ENCODE results near the gene C19orf73.
"Not testable (repeated sequence)": the region's sequence is repeated elsewhere in the genome, so short reads cannot be mapped to it uniquely, and the experiment has no call there.

The C19orf73 gene

DNA sequence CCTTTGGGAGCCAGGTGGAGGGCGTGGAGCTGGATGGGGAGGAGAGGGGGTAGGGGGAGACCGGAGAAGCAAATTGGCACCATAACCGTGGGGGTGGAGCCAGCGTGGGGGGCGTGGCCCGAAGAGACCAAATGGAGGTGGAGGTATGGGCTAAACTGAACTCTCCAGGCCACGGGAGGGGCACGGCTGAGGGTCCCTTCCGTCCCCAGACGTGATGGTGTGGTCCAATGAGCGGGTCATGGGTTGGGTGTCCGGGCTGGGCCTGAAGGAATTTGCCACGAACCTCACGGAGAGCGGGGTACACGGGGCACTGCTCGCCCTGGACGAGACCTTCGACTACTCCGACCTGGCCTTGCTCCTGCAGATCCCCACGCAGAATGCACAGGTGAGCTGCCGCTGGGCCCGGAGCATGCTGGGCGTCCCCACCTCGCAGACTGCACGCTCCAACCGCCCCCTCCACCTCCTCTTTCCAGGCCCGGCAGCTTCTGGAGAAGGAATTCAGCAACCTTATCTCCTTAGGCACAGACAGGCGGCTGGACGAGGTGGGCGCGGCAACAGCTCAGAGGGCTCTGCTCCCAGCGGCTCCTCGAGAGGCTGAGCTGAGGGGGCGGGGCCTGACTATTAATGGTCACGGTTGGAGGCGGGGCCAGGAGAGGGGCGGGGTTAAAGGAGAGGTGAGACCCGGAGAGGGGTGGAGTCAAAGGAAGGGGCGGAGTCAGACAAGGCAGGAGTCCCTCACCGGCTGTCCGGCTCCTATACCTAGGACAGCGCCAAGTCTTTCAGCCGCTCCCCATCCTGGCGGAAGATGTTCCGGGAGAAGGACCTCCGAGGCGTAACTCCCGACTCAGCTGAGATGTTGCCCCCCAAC, 30.1 kb upstream of the C19orf73 start:
- peak; percentile 80 for DNase-seq

DNA sequence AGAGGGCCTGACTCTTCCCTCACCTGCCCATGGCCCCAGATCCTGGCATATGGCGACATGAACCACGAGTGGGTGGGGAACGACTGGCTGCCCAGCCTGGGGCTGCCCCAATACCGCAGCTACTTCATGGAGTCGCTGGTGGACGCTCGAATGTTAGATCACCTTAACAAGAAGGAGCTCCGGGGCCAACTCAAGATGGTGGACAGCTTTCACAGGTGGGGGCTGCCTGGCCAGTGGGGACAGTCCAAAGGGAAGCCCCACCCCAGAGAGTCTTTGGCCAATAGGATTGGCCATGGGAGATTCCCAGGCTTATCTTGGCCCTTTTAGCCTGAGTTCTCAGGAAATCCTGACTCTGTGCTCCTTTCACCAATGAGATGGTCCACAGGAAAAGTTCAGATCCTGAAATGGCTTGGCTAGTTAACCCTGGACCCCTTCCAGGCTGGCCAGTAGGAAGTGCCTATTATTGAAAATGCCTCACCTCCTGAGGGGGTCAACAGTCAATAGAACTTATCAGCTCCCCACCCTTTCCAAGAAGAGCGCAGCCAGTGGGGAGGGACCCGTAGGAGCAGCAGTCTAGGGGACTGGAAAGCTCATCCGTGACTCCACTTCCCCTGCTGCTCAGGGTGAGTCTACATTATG, 29.2 kb upstream of the C19orf73 start:
- no peak for DNase-seq

- DNase-seq: peak; percentile 39
Measured at GRCh38 chr19:49146408-49146770, 27.4 kb upstream of the C19orf73 start.

DNA sequence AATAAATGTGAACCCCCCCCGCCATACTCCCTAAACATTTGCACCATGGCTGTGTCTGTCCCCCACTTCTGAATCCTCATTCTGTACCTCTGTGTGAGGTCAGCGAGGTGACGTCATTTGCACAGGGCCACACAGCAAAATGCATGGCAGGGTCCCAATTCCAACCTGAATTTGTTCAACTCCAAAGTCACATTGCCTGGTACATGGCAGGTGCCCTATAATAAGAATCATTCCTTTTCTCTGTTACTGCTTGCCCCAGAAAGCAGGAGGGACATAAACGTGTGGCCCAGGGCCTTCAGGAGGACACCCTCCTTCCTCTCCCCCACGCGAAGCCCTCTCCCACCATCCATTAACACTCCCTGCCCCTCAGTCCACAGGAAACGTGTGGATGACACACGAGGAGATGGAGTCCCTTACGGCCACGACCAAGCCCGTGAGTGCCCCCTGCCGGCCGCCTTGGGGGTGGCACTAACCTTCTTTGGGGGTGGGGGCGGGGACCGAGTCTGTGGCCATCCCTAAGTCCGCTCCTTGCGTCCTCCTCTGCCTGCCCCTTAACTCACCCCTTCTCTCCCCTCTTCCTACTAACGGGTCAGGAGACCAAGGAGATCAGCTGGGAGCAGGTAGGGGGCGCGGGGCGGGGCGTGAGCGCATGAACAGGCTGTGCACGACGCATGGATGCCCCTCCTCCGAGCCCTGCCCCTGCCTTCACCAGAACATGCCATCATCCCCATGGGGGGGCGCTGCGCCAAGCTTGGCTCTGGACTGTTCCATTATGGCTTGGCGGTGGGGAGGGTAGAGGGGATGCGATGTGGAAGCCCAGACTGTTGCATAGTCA, 26.8 kb upstream of the C19orf73 start:
- DNase-seq: peak; percentile 86

GRCh38 chr19:49142866-49143335, 24.0 kb upstream of the C19orf73 start:
- peak; percentile 89 for DNase-seq

DNA sequence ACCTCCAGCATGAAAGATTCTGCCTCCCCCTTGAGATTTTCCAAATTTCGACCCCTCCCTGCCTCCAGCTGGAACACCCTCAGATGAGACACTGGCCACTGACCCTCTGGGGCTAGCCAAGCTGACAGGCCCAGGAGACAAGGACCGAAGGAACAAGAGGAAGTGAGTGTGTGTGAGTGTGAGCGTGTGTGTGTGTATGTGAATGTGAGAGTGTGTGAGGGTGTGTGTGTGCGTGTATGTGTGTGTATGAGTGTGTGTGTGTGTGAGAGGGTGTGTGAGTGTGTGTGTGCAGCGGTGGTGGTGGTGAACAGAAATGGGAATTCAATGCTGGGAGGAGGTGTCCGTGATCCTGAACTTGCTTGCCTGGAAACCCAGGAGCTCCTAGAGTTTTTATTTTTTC, 22.4 kb upstream of the C19orf73 start:
- no peak for DNase-seq

GRCh38 chr19:49140951-49141350, 22.0 kb upstream of the C19orf73 start:
- no peak for DNase-seq

DNA sequence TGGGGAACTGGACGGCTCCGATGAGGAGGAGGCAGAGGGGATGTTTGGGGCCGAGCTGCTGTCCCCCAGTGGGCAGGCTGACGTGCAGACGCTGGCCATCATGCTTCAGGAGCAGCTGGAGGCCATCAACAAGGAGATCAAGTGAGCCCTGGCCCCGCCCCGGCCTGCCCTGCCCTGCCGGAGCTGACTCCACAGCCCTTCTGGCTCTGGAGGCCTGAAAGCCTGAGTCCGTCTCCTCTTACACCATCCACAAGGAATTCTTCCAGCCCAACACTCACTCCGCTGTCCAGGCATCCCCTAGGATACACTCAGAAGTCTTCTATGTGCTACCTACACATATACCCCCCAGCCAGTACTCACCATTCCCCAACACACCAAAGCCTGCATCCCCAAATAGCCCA, 17.8 kb upstream of the C19orf73 start:
- DNase-seq: no peak

DNA sequence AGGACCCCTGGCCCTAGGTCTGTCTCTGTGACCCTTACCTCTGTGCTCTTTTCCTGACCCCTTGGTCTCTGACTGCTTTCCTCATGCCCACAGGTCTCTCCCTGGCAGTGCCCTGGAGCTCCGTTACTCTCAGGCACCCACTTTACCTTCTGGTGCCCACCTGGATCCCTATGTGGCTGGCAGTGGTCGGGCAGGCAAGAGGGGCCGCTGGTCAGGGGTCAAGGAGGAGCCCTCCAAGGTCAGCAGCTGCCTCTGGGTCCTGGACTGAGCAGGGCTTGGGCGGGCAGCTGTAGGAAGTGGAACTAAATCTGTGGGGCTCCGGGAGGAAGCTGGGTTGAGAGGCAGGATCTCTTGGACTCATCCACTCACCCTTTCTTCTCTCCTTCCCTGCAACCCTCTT, 16.7 kb upstream of the C19orf73 start:
- no peak for DNase-seq

DNA sequence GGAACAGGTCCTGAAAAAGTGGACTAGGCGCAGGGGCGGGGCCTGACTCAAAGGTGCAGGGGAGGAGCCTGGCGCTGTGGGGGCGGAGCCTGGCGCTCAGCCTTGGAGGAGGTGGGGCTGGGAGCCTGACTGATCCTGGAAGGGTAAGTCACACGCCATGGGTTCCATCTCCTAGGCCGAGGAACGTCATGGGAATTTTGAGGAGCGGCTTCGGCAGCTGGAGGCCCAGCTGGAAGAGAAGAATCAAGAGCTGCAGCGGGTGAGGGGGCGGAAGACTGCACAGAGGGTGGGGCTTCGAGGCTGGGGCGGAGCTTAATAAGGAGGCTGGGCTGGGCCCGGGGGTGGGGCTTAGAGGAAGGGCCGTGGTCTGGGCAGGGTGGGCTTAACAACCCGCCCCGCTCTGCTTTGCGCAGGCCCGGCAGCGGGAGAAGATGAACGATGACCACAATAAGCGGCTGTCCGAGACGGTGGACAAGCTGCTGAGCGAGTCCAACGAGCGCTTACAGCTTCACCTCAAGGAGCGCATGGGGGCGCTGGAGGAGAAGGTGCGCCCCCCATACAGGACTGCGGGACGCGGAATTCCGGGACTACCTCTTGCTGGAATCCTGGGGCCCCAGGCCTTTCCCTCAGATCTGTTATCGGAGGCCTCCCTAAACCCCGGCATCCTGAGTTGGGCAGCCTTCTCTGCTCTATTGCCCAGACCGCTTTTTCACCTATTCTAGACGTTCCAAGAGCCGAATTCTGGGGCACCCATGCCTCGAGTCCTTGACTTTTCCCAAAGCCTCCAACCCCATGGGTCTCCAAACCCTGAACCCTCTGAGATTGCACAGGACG, 14.9 kb upstream of the C19orf73 start:
- no peak for DNase-seq

DNA sequence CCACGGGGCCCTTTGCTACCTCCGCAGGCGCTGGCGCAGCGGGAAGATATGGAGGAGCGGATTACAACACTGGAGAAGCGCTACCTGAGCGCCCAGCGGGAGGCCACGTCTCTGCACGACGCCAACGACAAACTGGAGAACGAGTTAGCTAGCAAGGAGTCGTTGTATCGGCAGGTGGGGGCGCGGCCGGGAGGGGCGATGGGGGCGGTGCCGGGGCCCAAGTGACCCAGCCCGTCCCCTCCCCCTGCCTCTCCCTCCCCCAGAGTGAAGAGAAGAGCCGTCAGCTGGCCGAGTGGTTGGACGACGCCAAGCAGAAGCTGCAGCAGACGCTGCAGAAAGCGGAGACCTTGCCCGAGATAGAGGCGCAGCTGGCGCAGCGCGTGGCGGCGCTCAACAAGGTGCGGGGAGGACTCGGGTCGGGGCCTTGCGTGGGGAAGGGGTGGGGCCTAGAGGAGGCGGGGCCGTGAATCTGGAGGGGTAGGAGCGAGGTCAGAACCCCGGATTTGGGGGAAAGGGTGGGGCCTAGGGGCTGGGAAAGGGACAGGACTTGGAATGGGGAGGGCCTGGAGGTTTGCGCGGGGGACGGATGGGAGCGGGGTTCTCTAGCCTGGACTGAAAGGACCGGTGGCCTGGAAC, 14.1 kb upstream of the C19orf73 start:
- no peak for DNase-seq

DNA sequence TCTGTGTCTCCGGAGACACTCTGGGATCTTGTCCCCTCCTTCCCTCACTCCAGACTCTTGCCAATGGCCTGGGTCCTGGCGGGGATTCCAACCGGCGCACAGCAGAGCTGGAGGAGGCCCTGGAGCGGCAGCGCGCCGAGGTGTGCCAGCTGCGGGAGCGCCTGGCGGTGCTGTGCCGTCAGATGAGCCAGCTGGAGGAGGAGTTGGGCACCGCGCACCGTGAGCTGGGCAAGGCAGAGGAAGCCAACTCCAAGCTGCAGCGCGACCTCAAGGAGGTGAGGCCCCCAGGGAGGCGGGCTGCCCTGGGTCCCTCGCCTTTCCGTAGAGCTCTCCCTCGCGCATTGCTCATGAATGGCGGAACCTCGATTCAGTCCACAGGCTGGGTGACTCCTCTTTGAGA, 11.4 kb upstream of the C19orf73 start:
- peak; percentile 9 for DNase-seq

DNA sequence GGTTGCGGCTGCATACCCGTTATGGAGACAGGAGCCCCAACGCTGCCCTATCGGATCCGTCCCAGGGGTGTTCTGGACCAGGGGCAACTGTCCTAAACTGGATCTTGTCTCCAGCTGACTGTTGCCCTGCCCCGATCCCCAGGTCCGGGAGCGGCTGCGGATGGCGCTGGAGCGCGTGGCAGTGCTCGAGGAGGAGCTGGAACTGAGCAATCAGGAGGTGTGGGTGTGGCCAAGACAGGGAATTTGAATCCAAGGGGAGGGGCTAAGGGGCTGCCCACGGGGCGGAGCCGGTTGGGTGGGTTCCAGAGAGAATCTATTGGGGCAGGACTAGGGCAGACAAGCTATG, 10.3 kb upstream of the C19orf73 start:
- no peak for DNase-seq

DNA sequence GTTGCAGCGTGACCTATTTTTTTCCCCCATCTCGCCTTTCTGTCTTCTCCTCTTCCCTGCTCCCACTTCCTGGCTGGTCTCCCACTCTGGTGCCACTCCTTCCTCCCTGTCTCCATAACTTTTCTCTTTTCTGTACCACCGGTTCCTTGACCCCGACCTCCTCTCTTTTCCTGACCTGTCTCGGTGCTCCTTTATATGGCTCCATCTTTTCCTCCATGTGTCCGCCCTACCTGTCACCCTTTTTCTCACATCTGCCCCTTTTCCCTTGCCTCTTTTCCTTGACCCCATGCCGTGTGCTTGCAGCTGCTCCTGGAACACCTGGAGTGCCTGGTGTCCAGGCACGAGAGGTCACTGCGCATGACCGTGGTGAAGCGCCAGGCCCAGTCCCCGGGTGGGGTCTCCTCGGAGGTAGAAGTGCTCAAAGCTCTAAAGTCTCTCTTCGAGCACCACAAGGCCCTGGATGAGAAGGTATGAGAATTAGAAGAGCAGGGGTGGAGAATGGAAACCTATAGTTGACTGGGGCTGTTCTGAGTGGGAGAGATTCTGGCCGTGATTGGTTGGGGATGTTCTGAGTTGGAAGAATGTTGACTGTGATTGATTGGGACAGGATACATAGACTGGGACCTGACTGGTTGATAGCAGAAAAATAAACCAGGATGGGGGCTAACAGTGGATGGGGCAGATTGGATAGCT, 9.7 kb upstream of the C19orf73 start:
- DNase-seq: no peak

DNA sequence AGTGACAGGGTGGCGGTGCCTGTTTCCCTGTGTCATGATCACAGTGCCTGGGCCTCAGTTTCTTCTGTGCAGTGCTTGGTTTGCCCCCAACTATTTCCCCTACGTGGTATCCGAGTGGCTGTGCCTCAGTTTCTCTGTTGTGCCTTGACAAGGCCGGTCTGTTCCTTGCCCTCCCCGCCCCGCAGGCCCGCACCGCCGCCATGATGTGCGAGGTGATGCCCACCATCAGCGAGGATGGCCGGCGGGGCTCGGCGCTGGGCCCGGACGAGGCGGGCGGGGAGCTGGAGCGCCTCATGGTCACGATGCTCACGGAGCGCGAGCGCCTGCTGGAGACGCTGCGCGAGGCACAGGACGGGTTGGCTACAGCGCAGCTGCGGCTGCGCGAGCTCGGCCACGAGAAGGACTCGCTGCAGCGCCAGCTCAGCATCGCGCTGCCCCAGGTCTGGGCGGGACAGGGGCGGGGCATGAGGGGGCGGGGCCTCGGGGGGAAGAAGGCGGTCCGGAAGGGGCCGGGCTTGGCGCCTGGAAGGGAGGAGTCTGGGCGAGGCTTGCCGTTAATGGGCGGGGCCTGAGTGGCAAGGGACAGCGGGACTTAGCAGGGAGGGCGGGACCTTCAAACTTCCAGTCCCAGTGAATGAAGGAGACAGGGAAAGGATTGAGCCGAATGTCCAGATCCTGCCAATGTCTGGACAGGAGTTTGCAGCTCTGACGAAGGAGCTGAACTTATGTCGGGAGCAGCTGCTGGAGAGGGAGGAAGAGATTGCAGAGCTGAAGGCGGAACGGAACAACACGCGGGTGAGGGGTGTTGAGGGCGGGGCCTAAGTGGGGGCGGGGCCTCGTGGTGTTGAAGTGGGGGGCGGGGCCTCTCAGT, 9.0 kb upstream of the C19orf73 start:
- DNase-seq: peak; percentile 97

GRCh38 chr19:49127225-49127624, 8.3 kb upstream of the C19orf73 start:
- DNase-seq: not testable (repeated sequence)

- no peak for DNase-seq
Measured at GRCh38 chr19:49126575-49126974, 7.6 kb upstream of the C19orf73 start.

DNA sequence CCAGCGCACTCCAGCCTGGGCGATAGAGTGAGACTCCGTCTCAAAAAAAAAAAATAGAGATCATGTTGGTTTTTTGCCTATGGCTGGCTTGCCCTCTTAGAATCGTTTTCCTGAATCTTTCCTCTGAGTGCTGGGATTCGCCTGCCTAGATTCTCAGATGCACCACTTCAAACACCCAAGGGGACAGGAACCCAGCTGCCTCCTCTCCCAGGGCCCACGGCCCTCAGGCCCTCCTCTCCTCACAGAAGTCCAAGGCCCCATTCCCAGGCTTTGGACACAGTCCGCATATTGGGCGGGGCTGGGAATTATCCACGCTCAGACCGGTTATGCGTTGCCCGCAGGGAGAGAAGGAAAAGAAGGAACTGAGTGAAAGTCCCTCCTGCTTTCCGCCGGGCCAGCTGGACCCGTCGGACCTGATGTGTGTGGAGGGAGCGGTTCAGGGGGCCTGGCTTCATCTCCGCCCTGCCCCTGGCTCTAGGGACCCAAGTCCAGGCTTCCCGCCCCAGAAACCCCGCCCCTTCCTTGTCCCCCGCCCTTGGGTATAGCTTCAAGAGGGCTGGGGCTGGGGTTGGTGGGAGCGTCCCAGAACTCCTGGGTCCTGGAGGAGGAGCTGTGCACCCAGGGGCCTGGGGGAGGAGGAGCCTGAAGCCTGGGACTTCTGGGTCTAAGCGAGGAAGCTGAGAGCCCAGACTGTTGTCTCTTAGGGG, 6.2 kb upstream of the C19orf73 start:
- no peak for DNase-seq

DNA sequence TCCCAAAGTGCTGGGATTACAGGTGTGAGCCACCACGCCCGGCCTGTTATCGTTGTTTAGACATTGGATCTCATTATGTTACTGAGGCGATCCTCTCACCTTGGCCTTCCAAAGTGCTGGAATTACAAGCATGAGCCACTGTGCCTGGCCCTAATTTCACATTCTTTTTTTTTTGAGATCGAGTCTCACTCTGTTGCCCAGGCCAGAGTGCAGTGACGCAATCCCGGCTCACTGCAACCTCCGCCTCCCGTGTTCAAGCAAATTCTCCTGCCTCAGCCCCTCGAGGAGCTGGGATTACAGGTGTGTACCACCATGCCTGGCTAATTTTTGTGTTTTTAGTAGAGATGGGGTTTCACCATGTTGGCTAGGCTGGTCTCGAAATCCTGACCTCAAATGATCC, 4.3 kb upstream of the C19orf73 start:
- not testable (repeated sequence) for DNase-seq

DNA sequence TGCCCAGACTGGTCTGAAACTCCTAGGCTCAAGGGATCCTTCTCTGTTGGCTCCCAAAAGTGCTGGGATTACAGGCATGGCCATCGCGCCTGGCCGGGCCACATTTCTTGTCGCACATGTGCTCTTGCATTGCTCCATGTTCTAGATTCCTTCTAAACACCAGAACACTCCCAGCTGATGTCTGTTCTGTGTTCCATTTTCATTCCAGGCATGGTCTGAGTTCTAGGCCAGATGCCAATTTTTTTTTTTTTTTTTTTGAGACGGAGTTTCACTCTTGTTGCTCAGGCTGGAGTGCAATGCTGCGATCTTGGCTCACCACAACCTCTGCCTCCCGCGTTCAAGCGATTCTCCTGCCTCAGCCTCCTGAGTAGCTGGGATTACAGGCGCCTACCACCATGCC, 2.9 kb upstream of the C19orf73 start:
- DNase-seq: peak; percentile 18
